AG09319 (cell line): ENCODE data around the gene SLC66A2.
"Not testable (repeated sequence)": the region's sequence is repeated elsewhere in the genome, so short reads cannot be mapped to it uniquely, and the experiment has no call there.

Source experiments
- DNase-seq: peaks from one replicate; pipeline ENCODE4 v3.0.0-alpha.2; 2010; ENCODE audit warnings: low read depth; ENCODE audit errors: extremely low read depth
- CTCF ChIP-seq: IDR thresholded peaks from 2 replicates; pipeline ENCODE4 v1.5.1; 2011; ENCODE audit warnings: low read depth, mild to moderate bottlenecking, inconsistent platforms, low read length, moderate library complexity

The SLC66A2 gene

GRCh38 chr18:79884294-79884962 is 67.0 kb downstream of the SLC66A2 start:
- no peak for DNase-seq
- no peak for TF ChIP-seq CTCF

GRCh38 chr18:79883461-79884293 is 67.8 kb downstream of the SLC66A2 start:
- no peak for DNase-seq
- TF ChIP-seq CTCF = no peak

- no peak for TF ChIP-seq CTCF
- DNase-seq = no peak
Observed at GRCh38 chr18:79882522-79883241, 68.8 kb downstream of the SLC66A2 start.

- TF ChIP-seq CTCF = no peak
- no peak for DNase-seq
Observed at GRCh38 chr18:79881695-79882094, 69.8 kb downstream of the SLC66A2 start.

GRCh38 chr18:79879566-79879965 is 71.9 kb downstream of the SLC66A2 start:
- no peak for DNase-seq
- TF ChIP-seq CTCF = no peak

GRCh38 chr18:79878741-79879378 is 72.6 kb downstream of the SLC66A2 start:
- no peak for DNase-seq
- TF ChIP-seq CTCF = no peak

- DNase-seq = not testable (repeated sequence)
Observed at GRCh38 chr18:79878246-79878645, 73.2 kb downstream of the SLC66A2 start.
